Measurements from ENCODE around the gene LEPROT.

Gene LEPROT

DNA sequence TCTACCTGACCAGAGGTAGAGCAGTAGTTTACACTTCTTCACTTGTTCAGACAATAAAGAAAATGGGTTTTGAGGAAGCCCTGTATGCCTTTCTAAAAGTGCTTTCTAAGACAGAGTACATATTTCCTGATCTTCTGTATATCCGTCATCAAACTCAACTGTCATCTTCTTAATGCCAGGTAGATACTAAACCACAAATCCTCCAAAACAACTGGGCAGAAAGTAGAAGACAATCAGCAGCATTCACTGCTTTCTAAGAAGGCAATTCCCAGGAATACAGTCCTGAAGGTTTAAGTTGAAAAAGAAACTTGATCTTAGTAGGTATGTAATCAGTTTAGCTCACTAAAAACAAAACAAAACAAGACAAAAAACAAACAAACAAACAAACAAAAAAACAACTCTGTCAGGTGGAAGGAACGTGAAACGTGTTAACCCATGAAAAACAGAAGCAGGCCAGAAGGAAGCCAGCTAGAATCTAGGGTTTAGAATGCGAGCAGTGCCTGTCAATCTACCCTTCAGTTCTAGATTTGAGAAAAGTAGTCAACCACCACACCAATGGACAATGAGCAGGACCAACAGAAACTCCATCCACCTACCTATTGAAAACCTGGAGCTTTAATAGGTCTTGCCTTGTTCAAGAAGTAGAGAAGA is 59.2 kb downstream of the LEPROT start:
- DNase-seq: no peak

DNA sequence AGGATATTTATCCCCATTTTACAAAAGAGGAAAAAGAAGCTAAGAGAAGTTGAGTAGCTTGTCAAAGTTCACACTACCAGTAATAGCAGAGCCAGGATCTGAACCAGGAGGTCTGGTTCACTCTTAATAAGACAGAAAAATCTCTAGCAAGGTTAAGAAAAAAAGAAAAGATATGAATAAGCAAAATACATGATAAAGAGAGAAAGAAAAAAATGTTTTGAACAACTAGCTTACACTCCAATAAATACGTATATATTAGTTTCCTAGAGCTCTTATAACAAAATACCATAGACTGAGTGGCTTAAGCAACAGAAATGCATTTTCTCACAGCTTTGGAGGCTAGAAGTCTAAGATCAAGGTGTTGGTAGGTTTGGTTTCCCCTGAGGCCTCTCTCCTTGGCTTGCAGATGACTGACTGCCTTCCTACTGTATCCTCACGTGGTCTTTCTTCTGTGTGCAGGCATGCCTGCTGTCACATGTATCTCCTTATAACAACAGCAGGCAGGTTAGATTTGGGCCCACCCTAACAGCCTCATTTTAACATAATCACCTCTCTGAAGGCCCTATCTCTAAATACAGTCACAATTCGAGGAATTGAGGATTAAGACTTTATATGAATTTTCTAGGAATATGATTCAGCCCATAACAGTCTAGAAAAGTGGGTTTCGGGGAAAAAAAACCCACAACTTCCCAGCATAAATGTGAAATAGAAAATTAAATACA is 60.4 kb downstream of the LEPROT start:
- DNase-seq: no peak

DNA sequence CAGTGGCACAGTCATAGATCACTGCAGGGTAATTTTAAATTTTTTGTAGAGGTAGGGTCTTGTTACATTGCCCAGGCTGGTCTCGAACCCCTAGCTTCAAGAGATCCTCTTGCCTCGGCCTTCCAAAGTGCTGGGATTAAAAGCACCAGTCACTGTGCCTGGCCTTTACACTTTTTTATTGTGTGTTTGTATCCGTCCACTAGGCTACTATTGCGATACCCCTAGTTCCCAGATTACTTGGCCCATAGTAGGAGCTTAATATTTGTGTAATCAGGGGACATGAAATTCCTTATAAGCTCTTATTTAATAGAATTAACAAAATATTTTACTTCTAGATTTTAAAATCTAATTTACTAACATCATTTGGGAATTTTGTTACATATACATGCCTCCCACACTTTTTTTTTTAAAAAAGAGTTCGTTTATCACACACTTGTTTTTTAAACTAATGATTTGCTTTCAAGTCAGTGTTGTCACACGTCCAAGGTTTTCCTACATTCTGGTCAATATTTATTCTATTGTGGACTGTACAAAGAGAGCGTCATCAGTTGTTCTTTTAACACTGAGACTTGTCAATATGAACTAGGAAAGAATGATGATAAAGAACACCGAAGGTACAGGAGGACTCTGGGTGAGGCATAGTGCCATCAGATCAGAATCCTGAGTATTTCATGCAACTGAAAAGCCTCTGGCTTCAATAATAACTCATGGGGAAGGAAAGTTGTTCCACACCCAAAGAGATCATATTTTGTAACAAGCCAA is 63.7 kb downstream of the LEPROT start:
- DNase-seq: no peak
